Measurements from ENCODE around the gene ACTR1B.

- TF ChIP-seq CTCF (IDR thresholded peaks at IDR 0.05) (no peak), POLR2A (IDR thresholded peaks at IDR 0.05) (peak in 1 of 2 donors; percentile 17), POLR2AphosphoS5 (IDR thresholded peaks at IDR 0.05; ENCODE audit: insufficient read depth in 1 of 2, low read depth in 1 of 2) (peak in 1 of 2 donors; percentile 32)
Measured at GRCh38 chr2:97662895-97663625, 784 bp downstream of the ACTR1B start.
